ENCODE measurements around the gene RGS19.
A peak's percentile ranks its signal among the peaks of the same experiment; 100 is the strongest.
"Not testable (repeated sequence)": the region's sequence is repeated elsewhere in the genome, so short reads cannot be mapped to it uniquely, and the experiment has no call there.

Gene RGS19

DNA sequence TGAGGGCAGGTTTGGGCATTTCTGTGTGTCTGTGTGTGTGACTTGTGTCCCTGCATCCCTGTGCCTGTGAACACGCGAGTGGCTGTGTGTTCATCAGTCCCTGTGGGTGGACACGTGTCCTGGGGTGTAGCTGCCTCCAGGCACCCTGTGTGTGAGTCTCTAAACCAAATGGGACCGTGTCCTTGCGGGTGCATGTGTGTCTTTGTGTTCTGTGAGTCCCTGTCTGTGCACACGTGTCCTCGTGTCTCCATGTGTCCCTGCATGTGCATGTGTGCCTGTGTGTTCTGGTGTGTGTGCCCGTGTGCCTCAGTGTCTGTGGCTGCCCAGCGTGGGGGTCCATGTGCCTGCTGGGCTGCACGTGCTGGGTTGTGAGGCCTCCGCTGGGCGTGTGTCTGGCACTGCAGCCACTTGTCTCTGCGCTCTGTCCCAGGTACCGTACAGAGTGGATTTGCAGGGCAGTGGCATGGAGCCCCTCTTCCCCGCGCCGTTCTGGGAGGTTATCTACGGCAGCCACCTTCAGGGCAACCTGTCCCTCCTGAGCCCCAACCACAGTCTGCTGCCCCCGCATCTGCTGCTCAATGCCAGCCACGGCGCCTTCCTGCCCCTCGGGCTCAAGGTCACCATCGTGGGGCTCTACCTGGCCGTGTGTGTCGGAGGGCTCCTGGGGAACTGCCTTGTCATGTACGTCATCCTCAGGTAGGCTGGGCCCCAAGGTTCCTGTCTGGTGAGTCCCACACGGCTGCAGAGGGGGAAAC is 13.1 kb upstream of the RGS19 start:
- no peak for DNase-seq

GRCh38 chr20:64091770-64092169 is 12.5 kb upstream of the RGS19 start:
- DNase-seq: peak; percentile 49

DNA sequence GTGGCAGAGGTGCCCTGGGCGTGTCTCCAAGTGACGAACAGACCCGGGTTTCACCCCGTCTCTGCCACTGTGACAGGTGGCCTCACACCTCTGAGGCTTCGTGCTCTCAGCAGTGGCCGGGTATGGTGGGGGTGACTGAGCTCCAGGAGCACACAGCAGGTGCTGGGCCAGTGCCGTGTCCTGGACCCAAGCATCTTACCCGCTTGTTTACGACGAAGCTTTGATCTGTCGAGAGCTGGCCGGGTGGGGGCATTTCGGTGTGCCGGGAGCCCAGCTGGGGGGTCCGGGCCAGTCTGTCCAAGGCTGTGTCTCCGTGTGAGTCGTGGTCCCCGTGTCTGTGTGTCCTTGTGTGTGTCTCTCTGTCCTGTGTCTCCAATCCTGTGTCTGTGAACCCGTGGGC is 12.0 kb upstream of the RGS19 start:
- DNase-seq: no peak

- DNase-seq: peak; percentile 51
Measured at GRCh38 chr20:64090165-64090564, 10.8 kb upstream of the RGS19 start.

- not testable (repeated sequence) for DNase-seq
Measured at GRCh38 chr20:64088586-64088985, 9.3 kb upstream of the RGS19 start.

GRCh38 chr20:64087226-64087825 is 8.0 kb upstream of the RGS19 start:
- not testable (repeated sequence) for DNase-seq

DNA sequence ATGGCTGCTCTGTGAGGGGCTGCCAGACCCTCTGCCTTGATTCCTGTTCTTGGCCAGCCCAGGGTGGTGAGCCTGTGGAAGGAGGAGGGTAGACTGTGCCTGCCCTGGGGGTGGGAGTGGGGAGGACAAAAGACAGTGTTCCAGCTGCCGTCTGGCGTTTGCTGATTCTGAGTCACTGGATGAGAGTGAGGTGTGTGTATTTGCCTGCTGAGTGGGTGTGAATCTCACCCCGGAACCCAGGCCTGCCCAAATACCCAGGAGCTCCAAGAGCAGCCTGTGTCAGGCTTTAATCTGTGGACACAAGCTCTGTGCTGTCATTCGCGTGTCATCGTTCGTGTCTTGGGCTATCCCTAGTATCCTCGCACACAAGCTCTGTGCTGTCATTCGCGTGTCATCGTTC is 7.5 kb upstream of the RGS19 start:
- DNase-seq: no peak

DNA sequence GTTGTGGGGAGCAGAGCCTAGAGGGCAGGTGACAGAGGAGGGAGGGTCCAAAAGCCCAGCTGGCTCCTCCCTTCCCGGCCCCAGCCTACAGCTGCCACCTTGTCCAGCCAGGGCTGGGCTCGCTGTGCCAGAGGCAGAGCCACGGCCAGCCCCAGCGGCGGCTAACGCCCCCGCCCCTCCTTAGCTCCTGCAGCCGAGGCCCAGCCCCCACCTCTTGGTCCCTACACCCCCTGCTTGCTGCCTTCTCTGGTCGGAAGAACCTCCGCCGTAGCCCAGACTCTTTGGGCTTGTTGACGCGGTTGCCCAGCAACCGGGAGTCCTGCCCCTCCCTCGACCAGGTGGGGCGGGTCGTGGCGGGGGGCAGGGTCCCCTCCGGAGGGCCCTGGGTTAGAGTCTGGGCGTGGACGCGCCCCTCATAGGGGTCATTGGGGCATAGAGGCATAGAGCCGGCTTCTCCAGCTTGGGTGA is 5.4 kb upstream of the RGS19 start:
- peak; percentile 28 for DNase-seq

- peak; percentile 32 for DNase-seq
Measured at GRCh38 chr20:64083804-64084684, 4.7 kb upstream of the RGS19 start, which contains the start of gene LKAAEAR1. Gene LKAAEAR1 (minus strand): TSS chr20:64084398. CDS start chr20:64084219, 179 bp downstream.

DNA sequence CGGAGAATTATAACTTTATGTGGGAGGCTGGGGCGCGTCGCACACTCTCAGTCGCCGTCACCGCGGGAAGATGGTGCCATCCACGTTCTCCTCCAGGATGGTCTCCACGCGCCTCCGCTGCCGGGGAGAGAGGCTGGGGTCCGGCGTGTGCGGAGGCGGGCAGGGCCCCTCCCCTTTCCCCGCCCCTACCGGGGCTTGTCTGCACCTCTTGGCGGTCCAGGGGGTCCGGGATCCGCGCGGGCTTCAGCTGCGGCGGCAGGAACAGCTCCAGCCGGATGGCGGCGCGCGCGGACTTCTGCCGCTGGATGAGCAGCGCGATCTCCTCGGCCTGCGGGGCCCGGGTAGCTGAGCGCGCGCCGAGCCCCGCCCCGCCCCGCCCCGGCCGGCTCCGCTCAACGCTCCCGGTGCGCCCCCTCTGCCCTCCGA is 4.1 kb upstream of the RGS19 start:
- DNase-seq: peak; percentile 91

DNA sequence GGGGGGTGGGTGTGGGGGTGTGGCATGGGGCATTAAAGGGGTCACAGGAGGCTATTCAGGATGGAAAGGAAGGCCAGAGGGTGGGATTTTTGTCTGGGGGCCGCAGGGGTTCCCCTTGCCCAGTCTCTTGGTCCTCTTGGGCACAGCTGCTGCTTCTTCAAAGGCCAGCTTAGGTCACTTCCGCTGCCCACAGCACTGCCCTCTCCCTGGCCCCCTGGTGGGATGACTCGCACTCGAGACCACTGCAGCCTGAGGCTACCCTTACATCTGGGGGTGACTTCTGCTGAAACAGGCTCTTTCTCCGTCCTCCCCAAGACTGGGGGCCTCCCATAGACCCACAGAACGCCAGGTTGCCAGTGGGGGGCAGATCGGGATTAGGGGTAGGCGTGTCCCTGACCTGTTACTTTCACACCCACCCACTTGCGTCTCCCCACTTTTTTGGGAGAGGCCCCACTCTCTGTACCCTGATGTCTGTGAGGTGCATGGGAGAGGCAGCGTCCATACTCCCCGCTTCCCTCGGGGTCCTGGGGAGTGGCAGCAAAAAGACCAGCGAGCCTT is 3.6 kb upstream of the RGS19 start:
- no peak for DNase-seq

GRCh38 chr20:64082126-64082731 is 2.9 kb upstream of the RGS19 start:
- DNase-seq: no peak

DNA sequence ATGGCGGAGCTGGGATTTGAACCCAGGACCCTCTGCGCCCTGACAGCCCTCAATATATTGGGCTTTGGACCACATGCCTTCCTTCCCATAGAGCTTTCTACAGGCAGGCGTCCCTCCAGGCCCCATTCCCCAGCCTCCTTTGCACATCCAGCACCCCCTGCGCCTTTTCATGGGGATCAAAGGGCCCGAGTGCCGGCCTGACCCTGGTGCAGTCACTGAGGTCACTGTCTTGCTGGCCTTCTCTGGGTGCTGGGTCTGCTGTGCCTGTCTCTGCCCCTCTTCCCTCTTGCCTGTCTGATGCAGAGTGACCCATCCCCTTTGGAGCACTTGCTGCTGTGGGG is 2.3 kb upstream of the RGS19 start:
- DNase-seq: no peak

- DNase-seq: no peak
Measured at GRCh38 chr20:64080813-64081623, 1.7 kb upstream of the RGS19 start.

DNA sequence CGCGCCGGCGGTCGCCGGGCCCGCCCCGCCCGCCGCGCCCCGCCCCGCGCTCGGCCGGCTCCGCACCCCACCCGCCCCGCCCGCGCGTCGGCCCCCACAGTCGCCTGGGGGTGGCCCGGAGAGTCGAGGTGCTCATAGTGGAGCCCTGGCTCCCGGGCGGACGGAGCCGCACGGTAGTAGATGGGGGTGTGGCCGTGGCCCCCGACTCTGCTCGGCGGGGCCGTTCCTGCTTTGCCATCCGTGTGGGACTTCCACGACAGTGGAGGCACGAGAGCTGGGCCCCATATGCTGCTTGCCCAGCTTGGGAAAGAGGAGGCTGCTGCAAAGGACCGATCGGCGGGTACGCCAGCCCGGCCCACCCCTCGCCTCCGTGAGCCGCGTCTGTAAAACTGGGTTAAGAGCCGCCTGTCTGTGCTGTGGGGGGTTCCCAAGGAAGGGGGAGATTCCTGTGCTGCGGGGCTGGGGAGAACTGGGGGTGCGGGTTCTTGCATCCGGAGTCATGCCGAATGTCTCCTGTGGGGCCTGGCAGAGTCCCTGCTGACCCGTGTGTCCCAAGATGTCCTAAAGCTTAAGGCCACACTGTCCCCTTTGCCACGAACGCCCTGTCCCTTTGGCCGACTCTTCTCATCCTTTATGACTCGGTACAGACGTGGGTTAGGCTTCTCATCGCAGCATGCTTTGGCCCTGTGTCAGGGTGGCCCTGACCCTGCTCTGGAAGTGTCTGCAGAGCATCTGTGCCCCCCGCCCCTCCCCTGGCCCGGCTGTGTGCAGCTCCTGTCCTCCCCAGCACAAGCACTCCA is 895 bp upstream of the RGS19 start, which contains the start of gene OPRL1:
OPRL1 (plus strand) TSS at position 70 of the 800 bp plus-strand sequence. CDS start 12,639 bp downstream, outside the sequence.
- no peak for DNase-seq

GRCh38 chr20:64078934-64079272 is 415 bp downstream of the RGS19 start:
- no peak for DNase-seq

DNA sequence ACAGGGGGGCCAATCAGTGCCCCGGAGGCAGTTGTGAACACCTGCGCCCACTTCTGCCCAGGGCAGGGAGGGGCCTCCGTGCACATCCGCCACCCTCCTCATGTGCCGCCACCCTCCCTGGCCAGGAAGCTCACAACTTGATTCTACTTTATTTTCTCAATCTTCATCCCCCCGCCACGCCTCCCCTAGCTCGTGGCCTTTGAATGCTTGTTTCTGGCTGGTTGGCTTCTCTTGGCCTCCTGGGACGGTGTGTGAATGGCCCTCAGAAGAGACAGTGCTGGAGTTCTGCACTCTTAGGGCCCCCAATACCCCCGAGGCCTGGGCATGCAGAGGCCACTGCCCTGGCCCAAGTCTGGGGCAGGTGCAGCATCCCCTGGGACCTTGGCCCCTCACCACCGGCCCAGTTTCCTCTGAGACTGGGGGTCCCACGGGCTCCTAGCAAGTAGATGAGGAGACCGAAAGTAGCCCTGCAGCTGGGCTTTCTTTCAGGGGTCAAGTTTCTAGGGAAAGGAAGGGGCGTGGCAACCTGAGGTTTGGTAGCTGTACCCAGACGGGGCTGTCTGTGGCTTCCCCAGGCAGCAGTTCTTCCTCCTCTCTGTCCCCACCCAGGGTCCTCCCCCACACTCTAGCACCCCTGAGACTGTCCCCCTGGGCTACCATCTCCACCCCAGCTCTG is 1.3 kb downstream of the RGS19 start:
- no peak for DNase-seq

GRCh38 chr20:64077541-64077875 is 1.8 kb downstream of the RGS19 start:
- DNase-seq: no peak

- DNase-seq: no peak
Measured at GRCh38 chr20:64077094-64077493, 2.2 kb downstream of the RGS19 start.

Data from NCI-H345 (cell line).